Tibial nerve (tissue), 4 donors: ENCODE data around the gene PRMT3. TPM values are rescaled to one million over a fixed set of nuclear protein-coding genes. Genes with fewer than 3 reads are reported as not detected.

Experiments
- DNase-seq, 2 donors: peaks; one replicate each; pipeline ENCODE4 v3.0.0-alpha.2; 2019; ENCODE audit warnings: low spot score in 2 of 2
- H3K27ac ChIP-seq, 4 donors: fragments of 200-600 bp; sonication (generic) in 3 of 4; one replicate each; pipeline ENCODE4 v1.5.1; 2017 to 2019; ENCODE audit warnings: mild to moderate bottlenecking in 1 of 4
- H3K27me3 ChIP-seq, 2 donors: fragments of 200-600 bp; sonication (generic) in 1 of 2; one replicate each; pipeline versions ENCODE4 v1.5.1 to v1.6.0; 2017 to 2019
- H3K36me3 ChIP-seq, 3 donors: fragments of 200-600 bp; sonication (generic); one replicate each; pipeline ENCODE4 v1.5.1; 2018 to 2019
- H3K4me1 ChIP-seq, 4 donors: fragments of 200-600 bp; sonication (generic) in 3 of 4; one replicate each; pipeline ENCODE4 v1.5.1; 2017 to 2019
- H3K4me3 ChIP-seq, 4 donors: fragments of 200-600 bp; sonication (generic) in 3 of 4; one replicate each; pipeline ENCODE4 v1.5.1; 2017 to 2019; ENCODE audit warnings: mild to moderate bottlenecking in 1 of 4, moderate library complexity in 1 of 4
- H3K9me3 ChIP-seq, 4 donors: fragments of 200-600 bp; sonication (generic) in 3 of 4; one replicate each; pipeline ENCODE4 v1.5.1; 2017 to 2019
- EP300 ChIP-seq, 2 donors: sonication (generic); formaldehyde crosslinking; IDR thresholded peaks; one replicate each; pipeline ENCODE4 v1.6.1; 2017; ENCODE audit warnings: antibody characterized with exemption in 2 of 2, mild to moderate bottlenecking in 1 of 2
- POLR2A ChIP-seq, 2 donors: fragments of 450-650 bp; IDR thresholded peaks; one replicate each; pipeline ENCODE4 v1.6.1; 2017; ENCODE audit warnings: antibody characterized with exemption in 2 of 2, mild to moderate bottlenecking in 2 of 2, moderate library complexity in 2 of 2
- WGBS, 2 donors: methylation state at CpG; one replicate each; pipeline ENCODE4 v1.1.5; 2018; 5-methylcytosine and 5-hydroxymethylcytosine counted together
- total RNA-seq, 4 donors: library from RNA; depleted of rRNA; stranded (reverse); fragments of >200 nt; gene quantifications; one replicate each; pipeline ENCODE4 v1.1.0, GENCODE V29; 2016
- TF ChIP-seq, protein P1 (sequence below), 5 experiments: fragments of 200-600 bp in 3 of 5; fragments of 450-650 bp in 2 of 5; sonication (generic) in 3 of 5; IDR thresholded peaks; one replicate each; pipeline ENCODE4 v1.5.1; 2016 to 2019; ENCODE audit warnings: antibody characterized with exemption in 5 of 5, mild to moderate bottlenecking in 3 of 5, moderate library complexity in 2 of 5

PRMT3 gene
- total RNA-seq, 4 donors from 2014 or later: 17.8 to 29.4 (median 22.1) TPM

DNA sequence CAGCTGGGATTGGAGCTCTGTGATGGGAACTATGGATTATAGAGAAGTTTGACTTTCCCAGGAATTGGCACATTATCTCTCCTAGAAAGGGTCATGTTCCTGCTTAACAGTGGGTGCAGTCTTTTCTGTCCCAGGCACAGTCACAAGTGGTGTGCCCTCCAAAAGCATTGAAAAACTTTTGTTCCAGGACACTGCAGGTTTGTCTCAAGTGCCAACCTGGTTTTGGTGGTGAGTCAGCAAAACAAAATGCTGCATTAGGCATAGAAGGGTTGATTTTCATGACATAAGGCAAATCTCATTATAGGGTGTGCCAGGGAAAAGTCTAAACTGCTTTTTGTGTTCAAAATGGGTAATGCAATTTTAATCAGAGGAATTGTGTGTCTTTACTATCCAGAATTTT is 19.1 kb upstream of the PRMT3 start:
- no peak overlapping the region for H3K4me3 ChIP-seq
- no peaks in the 10 kb centered on the region for H3K9me3 ChIP-seq
- H3K27me3 ChIP-seq: no peaks in the 10 kb centered on the region
- H3K27ac ChIP-seq: peak overlapping the region; percentile 33 to 97 (median 78)
- H3K4me1 ChIP-seq: peaks cover 0 to 47% (median 15%) of the 10 kb centered on the region in 4 donors
- H3K36me3 ChIP-seq: peaks cover 0 to 27% (median 0%) of the 10 kb centered on the region in 3 donors
- no peak for DNase-seq
- TF ChIP-seq POLR2A (IDR thresholded peaks at IDR 0.05) (no peak), EP300 (IDR thresholded peaks at IDR 0.05) (no peak)
- TF ChIP-seq, protein P1, sequence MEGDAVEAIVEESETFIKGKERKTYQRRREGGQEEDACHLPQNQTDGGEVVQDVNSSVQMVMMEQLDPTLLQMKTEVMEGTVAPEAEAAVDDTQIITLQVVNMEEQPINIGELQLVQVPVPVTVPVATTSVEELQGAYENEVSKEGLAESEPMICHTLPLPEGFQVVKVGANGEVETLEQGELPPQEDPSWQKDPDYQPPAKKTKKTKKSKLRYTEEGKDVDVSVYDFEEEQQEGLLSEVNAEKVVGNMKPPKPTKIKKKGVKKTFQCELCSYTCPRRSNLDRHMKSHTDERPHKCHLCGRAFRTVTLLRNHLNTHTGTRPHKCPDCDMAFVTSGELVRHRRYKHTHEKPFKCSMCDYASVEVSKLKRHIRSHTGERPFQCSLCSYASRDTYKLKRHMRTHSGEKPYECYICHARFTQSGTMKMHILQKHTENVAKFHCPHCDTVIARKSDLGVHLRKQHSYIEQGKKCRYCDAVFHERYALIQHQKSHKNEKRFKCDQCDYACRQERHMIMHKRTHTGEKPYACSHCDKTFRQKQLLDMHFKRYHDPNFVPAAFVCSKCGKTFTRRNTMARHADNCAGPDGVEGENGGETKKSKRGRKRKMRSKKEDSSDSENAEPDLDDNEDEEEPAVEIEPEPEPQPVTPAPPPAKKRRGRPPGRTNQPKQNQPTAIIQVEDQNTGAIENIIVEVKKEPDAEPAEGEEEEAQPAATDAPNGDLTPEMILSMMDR (IDR thresholded peaks at IDR 0.05): no peak

DNA sequence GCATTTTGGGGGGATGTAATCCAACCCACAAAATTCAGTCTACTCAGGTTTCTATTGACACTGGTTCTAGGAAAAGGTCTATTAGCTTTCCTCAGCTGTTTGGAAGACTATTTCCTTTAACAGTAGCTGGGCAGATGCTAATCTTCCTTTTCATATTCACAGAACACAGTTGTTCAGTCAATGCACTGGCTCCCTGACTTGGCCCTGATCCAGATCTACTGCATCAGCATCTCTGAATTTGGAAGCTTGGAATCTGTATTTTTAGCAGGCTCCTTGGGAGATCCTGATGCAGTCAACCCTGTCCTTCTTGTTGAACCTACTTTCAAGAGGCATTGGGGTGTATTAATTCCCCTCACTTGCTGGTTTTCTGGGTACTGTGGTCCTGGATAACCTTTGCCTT is 17.7 kb upstream of the PRMT3 start:
- Histone ChIP-seq H3K9me3 (no peaks in the 10 kb centered on the region), H3K4me1 (peaks cover 0 to 47% (median 18%) of the 10 kb centered on the region in 4 donors), H3K4me3 (no peak overlapping the region), H3K27me3 (no peaks in the 10 kb centered on the region), H3K36me3 (peaks cover 0 to 27% (median 0%) of the 10 kb centered on the region in 3 donors), H3K27ac (peak overlapping the region in 2 of 4 donors; percentile 84 to 97)
- no peak for DNase-seq
- TF ChIP-seq POLR2A (IDR thresholded peaks at IDR 0.05): no peak
- TF ChIP-seq, protein P1 (IDR thresholded peaks at IDR 0.05): no peak
- no peak for TF ChIP-seq EP300 (IDR thresholded peaks at IDR 0.05)

DNA sequence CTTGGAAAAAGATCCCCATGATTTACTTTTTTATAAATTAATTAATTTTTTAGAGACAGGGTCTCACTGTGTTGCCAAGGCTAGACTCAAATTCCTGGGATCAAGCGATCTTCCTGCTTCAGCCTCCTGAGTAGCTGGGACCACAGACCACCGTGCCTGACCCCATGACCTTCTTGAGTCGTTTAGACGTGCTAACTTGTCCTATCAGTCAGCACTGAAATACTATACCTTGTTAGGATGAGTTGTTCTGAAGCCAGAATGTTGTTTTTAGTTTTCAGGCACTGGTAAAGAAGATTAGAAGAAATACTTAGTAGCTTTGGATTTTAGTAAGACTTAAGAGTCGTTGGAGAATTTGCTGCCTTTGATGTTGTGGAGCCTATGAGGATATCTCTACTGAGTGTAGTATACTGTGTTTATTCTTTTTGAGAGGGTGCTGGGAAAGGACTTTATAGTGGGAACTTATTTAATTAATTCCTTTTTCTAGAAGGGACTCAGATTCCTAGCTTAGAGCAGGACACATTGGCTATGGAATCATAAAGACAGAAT is 15.4 kb upstream of the PRMT3 start:
- TF ChIP-seq EP300 (IDR thresholded peaks at IDR 0.05): no peak
- TF ChIP-seq, protein P1 (IDR thresholded peaks at IDR 0.05): no peak
- TF ChIP-seq POLR2A (IDR thresholded peaks at IDR 0.05): no peak

DNA sequence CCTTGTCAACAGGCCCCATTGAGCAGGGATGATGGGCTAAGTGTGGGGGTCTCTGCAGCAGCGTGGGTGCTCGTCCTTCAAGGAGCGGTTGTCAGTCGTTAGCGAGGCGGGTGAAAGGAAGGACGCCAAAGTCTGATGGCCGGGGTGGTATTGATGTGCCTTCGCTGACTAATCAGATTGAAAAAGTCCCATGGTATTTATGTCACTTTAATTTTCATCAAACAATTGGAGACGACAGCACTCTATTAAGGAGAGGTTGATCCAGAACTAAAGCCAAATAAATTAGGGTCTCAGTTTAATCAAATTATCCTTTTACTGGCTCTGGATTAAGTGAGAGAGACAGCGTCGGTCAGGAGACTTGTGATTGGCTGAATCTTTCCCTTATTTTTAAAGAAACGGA is 14.4 kb upstream of the PRMT3 start:
- H3K36me3 ChIP-seq: peaks cover 0 to 49% (median 8%) of the 10 kb centered on the region in 3 donors
- DNase-seq: no peak
- H3K27me3 ChIP-seq: no peaks in the 10 kb centered on the region
- no peaks in the 10 kb centered on the region for H3K9me3 ChIP-seq
- H3K4me3 ChIP-seq: no peak overlapping the region
- peak overlapping the region in 1 of 4 donors; percentile 78 for H3K27ac ChIP-seq
- H3K4me1 ChIP-seq: peaks cover 0 to 23% (median 8%) of the 10 kb centered on the region in 4 donors
- TF ChIP-seq POLR2A (IDR thresholded peaks at IDR 0.05) (no peak), EP300 (IDR thresholded peaks at IDR 0.05) (no peak)
- TF ChIP-seq, protein P1 (IDR thresholded peaks at IDR 0.05): no peak
- WGBS, 2 donors: 80 to 85% methylated on average over 13 of the region's 13 CpGs

More for the DNA sequence above, 15.4 kb upstream of the PRMT3 start:
- Histone ChIP-seq H3K36me3 (peaks cover 0 to 39% (median 0%) of the 10 kb centered on the region in 3 donors), H3K4me3 (no peak overlapping the region), H3K9me3 (no peaks in the 10 kb centered on the region), H3K27me3 (no peaks in the 10 kb centered on the region), H3K4me1 (peaks cover 0 to 30% (median 11%) of the 10 kb centered on the region in 4 donors), H3K27ac (no peak overlapping the region)
- no peak for DNase-seq
- 60 to 64% methylated on average over 5 of the region's 5 CpGs for WGBS, 2 donors

DNA sequence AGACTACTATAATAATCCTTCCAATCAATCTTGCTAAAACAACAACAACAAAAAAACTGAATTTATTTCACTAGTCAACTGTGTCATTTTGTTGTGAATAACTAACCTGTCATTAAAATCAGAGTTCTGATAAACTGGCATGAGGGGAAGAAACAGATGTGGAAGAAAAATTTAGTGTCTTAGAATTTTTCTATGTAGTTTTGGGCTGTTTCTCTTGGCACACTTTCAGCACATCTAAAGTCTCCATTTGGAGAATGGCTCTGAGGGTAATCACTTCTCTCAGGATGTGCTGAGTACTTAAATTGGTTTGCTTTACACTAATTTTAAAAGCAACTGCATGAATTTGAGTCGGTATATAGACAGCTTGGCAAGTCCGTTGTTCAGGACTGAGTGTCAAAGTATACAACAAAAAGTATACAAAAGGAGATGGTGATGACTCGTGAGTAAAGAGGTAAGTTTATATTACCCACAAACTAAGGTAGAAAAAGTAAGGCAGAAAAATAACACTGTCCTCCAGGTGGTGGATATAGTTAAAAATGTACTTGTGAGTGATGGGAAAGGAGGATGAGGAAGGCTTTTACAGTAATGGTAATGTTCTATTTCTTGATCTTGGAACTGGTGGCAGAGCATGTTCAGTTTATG is 13.8 kb upstream of the PRMT3 start:
- Histone ChIP-seq H3K4me3 (no peak overlapping the region), H3K4me1 (peaks cover 0 to 18% (median 5%) of the 10 kb centered on the region in 4 donors), H3K9me3 (no peaks in the 10 kb centered on the region), H3K36me3 (peaks cover 0 to 50% (median 11%) of the 10 kb centered on the region in 3 donors), H3K27me3 (no peaks in the 10 kb centered on the region), H3K27ac (peak overlapping the region in 2 of 4 donors; percentile 78 to 87)
- 70 to 73% methylated on average over 3 of the region's 3 CpGs for WGBS, 2 donors
- TF ChIP-seq, protein P1 (IDR thresholded peaks at IDR 0.05): no peak
- TF ChIP-seq POLR2A (IDR thresholded peaks at IDR 0.05): no peak
- no peak for TF ChIP-seq EP300 (IDR thresholded peaks at IDR 0.05)
- DNase-seq: no peak
